ENCODE results near the gene HAUS3. TPM values are rescaled to one million over a fixed set of nuclear protein-coding genes. Genes with fewer than 3 reads are reported as not detected.

The HAUS3 gene
- total RNA-seq, 1 donor from 2014 or later: 24.4 TPM

DNA sequence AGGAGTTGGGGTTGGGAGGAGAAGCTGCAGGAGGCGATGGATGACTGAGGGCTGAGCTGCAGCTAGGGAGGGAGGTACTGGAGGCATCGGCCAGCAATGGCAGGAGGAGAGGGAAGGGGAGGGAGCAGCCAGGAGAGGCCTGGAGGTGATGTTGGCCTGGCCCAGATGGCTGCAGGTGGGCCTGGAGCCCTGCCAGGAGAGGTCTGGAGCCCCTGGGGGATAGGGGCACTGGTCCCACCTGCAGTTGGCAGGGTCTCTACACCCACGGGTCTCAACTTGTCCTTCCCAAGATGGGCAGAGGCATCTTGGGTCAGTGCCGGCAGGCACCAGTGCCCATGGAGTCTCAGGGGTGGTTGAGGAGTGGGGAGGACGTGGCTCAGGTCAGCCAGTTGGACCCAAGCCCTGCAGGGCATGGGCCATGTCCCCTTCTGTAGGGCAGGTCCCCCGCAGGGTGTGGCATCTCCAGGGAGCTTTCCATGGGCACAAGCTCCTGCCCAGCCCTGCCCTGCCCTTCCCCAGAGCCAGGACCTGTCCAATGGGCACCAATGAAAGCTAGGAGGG lies 22.6 kb upstream of the HAUS3 start:
- no peak for DNase-seq (ENCODE audit: low spot score)
- Histone ChIP-seq H3K9me3 (ENCODE audit: low read depth) (no peaks in the 10 kb centered on the region), H3K36me3 (no peaks in the 10 kb centered on the region), H3F3A (ENCODE audit: low read depth) (peaks cover 20% of the 10 kb centered on the region), H3K79me2 (ENCODE audit: low read depth) (peaks cover 17% of the 10 kb centered on the region), H3K4me3 (no peak overlapping the region), H3K4me2 (peak overlapping the region; percentile 96), H3K27me3 (no peaks in the 10 kb centered on the region), H4K20me1 (ENCODE audit: low read depth) (peaks cover 16% of the 10 kb centered on the region), H3K9ac (no peak overlapping the region), H3K27ac (peak overlapping the region; percentile 4), H2AFZ (replicated peaks) (no peak overlapping the region), H3K4me1 (peaks cover 34% of the 10 kb centered on the region)
- peaks cover 21% of the 10 kb centered on the region for H3K4me1 Mint-ChIP-seq
- H3K9me3 Mint-ChIP-seq: no peaks in the 10 kb centered on the region
- TF ChIP-seq EZH2 (IDR thresholded peaks at IDR 0.05): no peak
- TF ChIP-seq EZH2phosphoT487 (IDR thresholded peaks at IDR 0.05): no peak
- TF ChIP-seq, protein P1, sequence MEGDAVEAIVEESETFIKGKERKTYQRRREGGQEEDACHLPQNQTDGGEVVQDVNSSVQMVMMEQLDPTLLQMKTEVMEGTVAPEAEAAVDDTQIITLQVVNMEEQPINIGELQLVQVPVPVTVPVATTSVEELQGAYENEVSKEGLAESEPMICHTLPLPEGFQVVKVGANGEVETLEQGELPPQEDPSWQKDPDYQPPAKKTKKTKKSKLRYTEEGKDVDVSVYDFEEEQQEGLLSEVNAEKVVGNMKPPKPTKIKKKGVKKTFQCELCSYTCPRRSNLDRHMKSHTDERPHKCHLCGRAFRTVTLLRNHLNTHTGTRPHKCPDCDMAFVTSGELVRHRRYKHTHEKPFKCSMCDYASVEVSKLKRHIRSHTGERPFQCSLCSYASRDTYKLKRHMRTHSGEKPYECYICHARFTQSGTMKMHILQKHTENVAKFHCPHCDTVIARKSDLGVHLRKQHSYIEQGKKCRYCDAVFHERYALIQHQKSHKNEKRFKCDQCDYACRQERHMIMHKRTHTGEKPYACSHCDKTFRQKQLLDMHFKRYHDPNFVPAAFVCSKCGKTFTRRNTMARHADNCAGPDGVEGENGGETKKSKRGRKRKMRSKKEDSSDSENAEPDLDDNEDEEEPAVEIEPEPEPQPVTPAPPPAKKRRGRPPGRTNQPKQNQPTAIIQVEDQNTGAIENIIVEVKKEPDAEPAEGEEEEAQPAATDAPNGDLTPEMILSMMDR (IDR thresholded peaks at IDR 0.05): no peak
- peaks cover 7% of the 10 kb centered on the region for H3K27me3 Mint-ChIP-seq (ENCODE audit: insufficient read depth, low read depth)
- H3K27ac Mint-ChIP-seq: peak overlapping the region; percentile 57
- no peak overlapping the region for H3K4me3 Mint-ChIP-seq
- no peaks in the 10 kb centered on the region for H3K36me3 Mint-ChIP-seq

DNA sequence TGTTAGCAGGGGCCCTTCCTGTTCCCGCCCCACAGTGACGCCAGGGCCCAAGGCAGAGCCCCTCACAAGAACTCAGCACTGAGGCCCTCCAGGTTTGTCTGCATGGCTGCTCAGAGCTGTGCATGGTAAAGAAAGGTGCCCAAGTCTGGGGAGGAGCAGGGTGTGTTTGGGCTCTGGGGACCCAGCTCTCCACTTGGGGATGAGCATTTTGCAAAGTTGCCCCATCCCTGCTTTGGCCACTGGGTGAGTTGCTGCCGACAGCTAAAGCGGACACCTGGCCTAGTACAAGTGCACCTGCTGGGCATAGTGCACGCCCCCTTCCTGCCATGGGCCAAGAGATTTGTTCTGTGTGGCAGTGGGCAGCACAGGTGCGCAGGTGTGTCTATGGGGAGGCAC lies 22.0 kb upstream of the HAUS3 start:
- Mint-ChIP-seq H3K27ac (peak overlapping the region; percentile 57), H3K36me3 (no peaks in the 10 kb centered on the region), H3K27me3 (ENCODE audit: insufficient read depth, low read depth) (peaks cover 8% of the 10 kb centered on the region), H3K4me1 (peaks cover 15% of the 10 kb centered on the region), H3K9me3 (no peaks in the 10 kb centered on the region), H3K4me3 (peak overlapping the region; percentile 82)
- no peaks in the 10 kb centered on the region for H3K9me3 ChIP-seq (ENCODE audit: low read depth)
- H4K20me1 ChIP-seq (ENCODE audit: low read depth): peaks cover 23% of the 10 kb centered on the region
- no peak for DNase-seq (ENCODE audit: low spot score)
- peak overlapping the region; percentile 4 for H3K27ac ChIP-seq
- H3K9ac ChIP-seq: no peak overlapping the region
- no peaks in the 10 kb centered on the region for H3K27me3 ChIP-seq
- no peak for TF ChIP-seq EZH2 (IDR thresholded peaks at IDR 0.05)
- TF ChIP-seq, protein P1 (IDR thresholded peaks at IDR 0.05): no peak
- TF ChIP-seq EZH2phosphoT487 (IDR thresholded peaks at IDR 0.05): no peak
- no peaks in the 10 kb centered on the region for H3K36me3 ChIP-seq
- H2AFZ ChIP-seq (replicated peaks): no peak overlapping the region
- peaks cover 20% of the 10 kb centered on the region for H3F3A ChIP-seq (ENCODE audit: low read depth)
- peaks cover 21% of the 10 kb centered on the region for H3K79me2 ChIP-seq (ENCODE audit: low read depth)
- no peak overlapping the region for H3K4me3 ChIP-seq
- H3K4me1 ChIP-seq: peaks cover 28% of the 10 kb centered on the region
- H3K4me2 ChIP-seq: peak overlapping the region; percentile 96

DNA sequence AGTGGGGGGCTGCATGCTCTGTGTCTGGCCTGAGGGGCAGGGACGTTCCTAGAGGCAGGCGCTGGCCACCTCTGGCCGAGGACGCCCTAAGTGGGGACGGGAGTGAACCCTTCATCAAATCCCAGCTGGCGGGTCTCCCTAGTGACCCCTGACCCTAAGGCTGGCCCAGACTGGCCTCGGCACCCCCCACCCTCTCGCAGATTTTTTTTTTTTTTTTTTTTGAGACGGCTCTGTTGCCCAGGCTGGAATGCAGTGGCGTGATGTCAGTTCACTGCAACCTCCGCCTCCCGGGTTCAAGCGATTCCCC lies 21.0 kb upstream of the HAUS3 start:
- Histone ChIP-seq H3K9me3 (ENCODE audit: low read depth) (no peaks in the 10 kb centered on the region), H3F3A (ENCODE audit: low read depth) (peaks cover 20% of the 10 kb centered on the region), H3K27ac (peak overlapping the region; percentile 93), H3K27me3 (no peaks in the 10 kb centered on the region), H3K36me3 (no peaks in the 10 kb centered on the region), H2AFZ (replicated peaks) (peak overlapping the region; percentile 71), H3K4me3 (peak overlapping the region; percentile 72), H3K9ac (peak overlapping the region; percentile 55), H3K4me1 (peaks cover 26% of the 10 kb centered on the region), H3K79me2 (ENCODE audit: low read depth) (peaks cover 21% of the 10 kb centered on the region), H4K20me1 (ENCODE audit: low read depth) (peaks cover 33% of the 10 kb centered on the region), H3K4me2 (peak overlapping the region; percentile 96)
- Mint-ChIP-seq H3K36me3 (no peaks in the 10 kb centered on the region), H3K4me1 (peaks cover 12% of the 10 kb centered on the region), H3K27me3 (ENCODE audit: insufficient read depth, low read depth) (peaks cover 8% of the 10 kb centered on the region), H3K9me3 (no peaks in the 10 kb centered on the region), H3K27ac (no peak overlapping the region), H3K4me3 (peak overlapping the region; percentile 82)
- TF ChIP-seq EZH2 (IDR thresholded peaks at IDR 0.05): no peak
- no peak for TF ChIP-seq EZH2phosphoT487 (IDR thresholded peaks at IDR 0.05)
- TF ChIP-seq, protein P1 (IDR thresholded peaks at IDR 0.05): no peak
- DNase-seq (ENCODE audit: low spot score): no peak

Data from neural progenitor cell (in vitro differentiated cells).